Breast epithelium (tissue), 4 donors: ENCODE results near the gene AKT3. TPM values are rescaled to one million over a fixed set of nuclear protein-coding genes. Genes with fewer than 3 reads are reported as not detected.
A peak's percentile ranks its signal among the peaks of the same experiment; 100 is the strongest.

Source experiments
- DNase-seq, 2 donors: peaks; one replicate each; pipeline ENCODE4 v3.0.0-alpha.2; 2019; ENCODE audit warnings: low spot score in 2 of 2
- H3K27ac ChIP-seq, 2 donors: fragments of 200-600 bp; sonication (generic) in 1 of 2; one replicate each; pipeline ENCODE4 v1.5.1; 2016 to 2019; ENCODE audit warnings: mild to moderate bottlenecking in 1 of 2
- H3K27me3 ChIP-seq, 2 donors: fragments of 200-600 bp; sonication (generic) in 1 of 2; one replicate each; pipeline versions ENCODE4 v1.5.1 to v1.6.0; 2017 to 2019; ENCODE audit warnings: control low read depth in 1 of 2, mild to moderate bottlenecking in 1 of 2
- H3K36me3 ChIP-seq: fragments of 200-600 bp; one replicate; pipeline ENCODE4 v1.5.1; 2019
- H3K4me1 ChIP-seq, 2 donors: fragments of 200-600 bp; sonication (generic); one replicate each; pipeline ENCODE4 v1.5.1; 2016 to 2019; ENCODE audit warnings: control low read depth in 1 of 2
- H3K4me3 ChIP-seq, 3 donors: fragments of 200-600 bp; sonication (generic); 1 replicate in 2 of 3; 2 replicates in 1 of 3; pipeline ENCODE4 v1.5.1; 2016 to 2019; ENCODE audit warnings: mild to moderate bottlenecking in 3 of 3, moderate library complexity in 2 of 3
- H3K9me3 ChIP-seq, 2 donors: fragments of 200-600 bp; sonication (generic) in 1 of 2; one replicate each; pipeline ENCODE4 v1.5.1; 2016 to 2019; ENCODE audit warnings: control low read depth in 1 of 2
- CTCF ChIP-seq, 3 donors: fragments of 450-650 bp; IDR thresholded peaks; one replicate each; pipeline ENCODE4 v1.5.1; 2016 to 2017; ENCODE audit warnings: antibody characterized with exemption in 3 of 3, mild to moderate bottlenecking in 3 of 3, moderate library complexity in 3 of 3
- POLR2A ChIP-seq: fragments of 450-650 bp; IDR thresholded peaks from one replicate; pipeline ENCODE4 v1.6.1; 2016; ENCODE audit warnings: antibody characterized with exemption, mild to moderate bottlenecking, moderate library complexity
- POLR2AphosphoS5 ChIP-seq, 3 donors: sonication (generic); formaldehyde crosslinking; IDR thresholded peaks; one replicate each; pipeline ENCODE4 v1.6.1; 2017; ENCODE audit warnings: antibody characterized with exemption in 3 of 3
- intact Hi-C: fragments of 100-400 bp; cut with DNase I; formaldehyde crosslinking; loops from one replicate; pipeline ENCODE4 v1.15.1; 2023; ENCODE audit warnings: low total_unique reads
- total RNA-seq, 3 donors: library from RNA; depleted of rRNA; stranded (reverse); fragments of >200 nt; gene quantifications; one replicate each; pipeline ENCODE4 v1.1.0, GENCODE V29; 2016

AKT3 gene
- total RNA-seq, 3 donors from 2014 or later: 49.6 to 58.7 (median 58.7) TPM

- Histone ChIP-seq H3K36me3 (no peaks in the 10 kb centered on the region), H3K27ac (peak overlapping the region in 1 of 2 donors; percentile 75), H3K9me3 (no peaks in the 10 kb centered on the region), H3K4me3 (no peak overlapping the region), H3K4me1 (no peaks in the 10 kb centered on the region), H3K27me3 (no peaks in the 10 kb centered on the region)
- TF ChIP-seq POLR2A (no peak), POLR2AphosphoS5 (IDR thresholded peaks at IDR 0.05) (no peak), CTCF (IDR thresholded peaks at IDR 0.05) (no peak)
- intact Hi-C loops: no loop called here
- DNase-seq: no peak
Measured at GRCh38 chr1:243489681-243490546, 360.1 kb downstream of the AKT3 start.

- no peaks in the 10 kb centered on the region for H3K4me1 ChIP-seq
- DNase-seq: no peak
- intact Hi-C loops: no loop called here
- H3K4me3 ChIP-seq: no peak overlapping the region
- H3K27me3 ChIP-seq: no peaks in the 10 kb centered on the region
- H3K27ac ChIP-seq: no peak overlapping the region
- no peaks in the 10 kb centered on the region for H3K9me3 ChIP-seq
- no peak for TF ChIP-seq POLR2AphosphoS5 (IDR thresholded peaks at IDR 0.05)
- TF ChIP-seq POLR2A: no peak
- TF ChIP-seq CTCF (IDR thresholded peaks at IDR 0.05): no peak
- H3K36me3 ChIP-seq: no peaks in the 10 kb centered on the region
Measured at GRCh38 chr1:243489158-243489527, 360.9 kb downstream of the AKT3 start.

GRCh38 chr1:243488459-243489157 lies 361.4 kb downstream of the AKT3 start:
- no peak for DNase-seq
- H3K4me1 ChIP-seq: no peaks in the 10 kb centered on the region
- no peaks in the 10 kb centered on the region for H3K36me3 ChIP-seq
- no peaks in the 10 kb centered on the region for H3K27me3 ChIP-seq
- no peaks in the 10 kb centered on the region for H3K9me3 ChIP-seq
- intact Hi-C loops: no loop called here
- H3K27ac ChIP-seq: no peak overlapping the region
- TF ChIP-seq POLR2AphosphoS5 (IDR thresholded peaks at IDR 0.05) (no peak), POLR2A (no peak), CTCF (IDR thresholded peaks at IDR 0.05) (no peak)
- H3K4me3 ChIP-seq: no peak overlapping the region

GRCh38 chr1:243487649-243488227 lies 362.3 kb downstream of the AKT3 start:
- intact Hi-C loops: no loop called here
- no peak for DNase-seq
- H3K27ac ChIP-seq: no peak overlapping the region
- no peaks in the 10 kb centered on the region for H3K4me1 ChIP-seq
- no peaks in the 10 kb centered on the region for H3K36me3 ChIP-seq
- no peaks in the 10 kb centered on the region for H3K9me3 ChIP-seq
- H3K27me3 ChIP-seq: no peaks in the 10 kb centered on the region
- TF ChIP-seq CTCF (IDR thresholded peaks at IDR 0.05) (no peak), POLR2AphosphoS5 (IDR thresholded peaks at IDR 0.05) (no peak), POLR2A (no peak)
- no peak overlapping the region for H3K4me3 ChIP-seq
